ENCODE measurements around the gene REXO1.

GRCh38 chr19:1808395-1808731 lies 39.9 kb downstream of the REXO1 start:
- TF ChIP-seq CTCF (IDR thresholded peaks at IDR 0.05) (no peak), POLR2A (IDR thresholded peaks at IDR 0.05; ENCODE audit: low read depth) (no peak)
